CD4-positive, alpha-beta T cell treated with Interleukin-12 subunit alpha and Interleukin-12 subunit beta, for 1 hour (primary cell): ENCODE results near the gene ZNF268.

Source experiments
- DNase-seq: peaks from one replicate; pipeline ENCODE4 v3.0.0-alpha.2; 2020

Gene ZNF268

GRCh38 chr12:133181238-133181959 is at the start of gene ZNF268:
Gene ZNF268, plus strand, starts transcription at chr12:133181495. Its CDS starts 503 bp downstream, at chr12:133181998.
- DNase-seq, result peak; percentile 93

DNA sequence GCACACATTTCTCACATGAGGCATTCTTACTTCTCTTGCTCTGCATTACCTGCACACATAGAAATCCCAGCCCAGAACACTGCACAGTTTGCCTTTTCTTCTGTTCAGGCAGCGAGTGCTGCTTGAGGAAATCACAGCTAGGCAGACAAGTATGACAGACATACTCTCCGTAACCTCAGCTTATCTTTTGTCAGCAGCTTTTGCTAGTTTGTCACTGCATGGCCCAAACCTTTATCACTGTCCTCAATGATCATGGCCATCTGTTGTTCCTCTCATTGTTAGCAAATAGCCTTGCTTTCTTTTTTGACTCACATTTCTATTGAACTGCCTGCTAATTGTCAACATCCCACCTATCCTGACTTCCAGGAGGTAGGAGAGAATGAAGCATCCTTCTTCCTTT is 45.5 kb upstream of the ZNF268 start:
- DNase-seq, result no peak

- no peak for DNase-seq
Measured at GRCh38 chr12:133145981-133146380, 35.3 kb upstream of the ZNF268 start.

GRCh38 chr12:133156125-133156690 is 25.1 kb upstream of the ZNF268 start:
- DNase-seq, result no peak

- DNase-seq, result no peak
Measured at GRCh38 chr12:133165776-133166175, 15.5 kb upstream of the ZNF268 start.

DNA sequence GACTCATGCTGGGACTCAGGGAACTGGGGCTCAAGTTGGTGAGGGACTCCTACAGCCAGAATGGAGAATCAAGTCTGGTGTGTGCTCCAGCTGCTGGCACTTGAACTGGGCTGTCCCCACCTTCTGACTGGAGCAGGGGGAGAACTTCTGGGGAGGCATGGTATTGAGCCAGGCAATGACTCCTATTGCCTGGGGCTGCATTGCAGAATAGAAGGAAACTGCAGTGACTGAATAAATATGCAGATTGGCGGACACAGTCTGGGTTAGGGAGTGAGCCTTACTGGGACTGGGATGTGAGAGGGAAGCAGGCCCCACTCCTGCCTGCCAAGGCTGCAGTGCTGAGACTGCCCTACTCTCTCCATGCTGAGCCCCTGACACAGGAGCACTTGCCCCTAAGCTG is 8.8 kb upstream of the ZNF268 start:
- no peak for DNase-seq

GRCh38 chr12:133174901-133175300 is 6.4 kb upstream of the ZNF268 start:
- DNase-seq, result no peak

DNA sequence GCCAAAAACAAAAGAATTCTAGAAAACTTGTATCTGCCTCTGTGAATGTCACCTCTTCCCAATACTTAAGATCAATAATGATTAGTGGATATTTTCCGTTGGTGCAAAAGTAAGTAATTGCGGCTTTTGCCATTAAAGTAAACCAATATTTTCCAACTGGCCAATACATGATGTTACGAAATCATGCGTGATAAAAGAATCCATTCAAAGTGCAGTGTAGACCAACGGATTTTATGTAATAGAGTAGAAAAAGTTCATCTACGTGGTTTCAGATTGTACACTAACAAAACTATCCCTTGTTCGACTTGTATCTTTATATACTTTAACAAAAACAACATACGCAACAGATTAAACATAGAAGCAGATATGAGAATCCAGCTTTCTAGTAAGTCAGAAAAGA is 626 bp upstream of the ZNF268 start:
- DNase-seq, result no peak

DNA sequence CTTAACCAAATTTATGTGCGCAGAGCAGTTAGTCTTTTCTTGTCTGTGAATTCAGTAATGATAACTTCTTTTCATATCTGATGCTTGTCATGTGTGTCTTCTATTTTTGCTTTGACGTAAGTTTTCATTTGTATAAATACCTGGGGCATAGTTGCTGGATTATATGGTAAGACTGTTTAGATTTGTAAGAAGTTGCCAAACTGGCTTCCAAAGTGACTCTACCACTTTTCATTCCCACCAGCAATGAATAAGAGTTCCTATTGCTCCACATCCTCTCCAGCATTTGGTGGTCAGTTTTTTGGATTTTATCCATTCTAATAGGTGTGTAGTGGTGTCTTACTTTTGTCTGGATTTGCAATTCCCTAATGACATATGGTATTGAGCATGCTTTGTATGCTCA is 8.9 kb downstream of the ZNF268 start:
- no peak for DNase-seq

DNA sequence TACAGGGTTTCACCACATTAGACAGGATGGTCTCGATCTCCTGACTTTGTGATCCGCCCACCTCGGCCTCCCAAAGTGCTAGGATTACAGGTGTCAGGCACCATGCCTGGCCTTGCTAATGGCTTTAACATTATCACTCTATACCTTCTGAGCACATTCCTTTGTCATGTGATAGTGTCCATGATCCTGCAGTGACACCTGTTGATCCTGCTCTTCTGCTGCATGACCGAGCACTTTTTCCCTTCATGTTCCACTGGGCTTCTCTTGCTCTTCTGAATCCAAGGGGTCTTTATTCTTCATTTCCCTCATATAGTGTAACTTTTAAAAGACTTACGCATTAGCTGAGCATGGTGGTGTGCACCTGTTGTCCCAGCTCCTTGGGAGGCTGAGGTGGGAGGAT is 11.6 kb downstream of the ZNF268 start:
- no peak for DNase-seq

GRCh38 chr12:133201888-133202287 is 20.6 kb downstream of the ZNF268 start:
- DNase-seq, result no peak

- no peak for DNase-seq
Measured at GRCh38 chr12:133202493-133203343, 21.4 kb downstream of the ZNF268 start.

- no peak for DNase-seq
Measured at GRCh38 chr12:133203344-133204263, 22.3 kb downstream of the ZNF268 start.

DNA sequence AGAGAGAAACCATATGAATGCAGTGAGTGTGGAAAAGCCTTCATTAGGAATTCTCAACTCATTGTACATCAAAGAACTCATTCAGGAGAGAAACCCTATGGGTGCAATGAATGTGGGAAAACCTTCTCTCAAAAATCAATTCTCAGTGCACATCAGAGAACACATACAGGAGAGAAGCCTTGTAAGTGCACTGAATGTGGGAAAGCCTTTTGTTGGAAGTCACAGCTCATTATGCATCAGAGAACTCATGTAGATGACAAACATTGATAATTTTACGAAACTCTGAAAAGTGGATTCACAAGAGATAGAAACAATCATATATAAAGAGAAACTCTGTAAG is 22.9 kb downstream of the ZNF268 start:
- no peak for DNase-seq

GRCh38 chr12:133206390-133206789 is 25.1 kb downstream of the ZNF268 start:
- no peak for DNase-seq

- DNase-seq, result no peak
Measured at GRCh38 chr12:133215724-133216123, 34.4 kb downstream of the ZNF268 start.

DNA sequence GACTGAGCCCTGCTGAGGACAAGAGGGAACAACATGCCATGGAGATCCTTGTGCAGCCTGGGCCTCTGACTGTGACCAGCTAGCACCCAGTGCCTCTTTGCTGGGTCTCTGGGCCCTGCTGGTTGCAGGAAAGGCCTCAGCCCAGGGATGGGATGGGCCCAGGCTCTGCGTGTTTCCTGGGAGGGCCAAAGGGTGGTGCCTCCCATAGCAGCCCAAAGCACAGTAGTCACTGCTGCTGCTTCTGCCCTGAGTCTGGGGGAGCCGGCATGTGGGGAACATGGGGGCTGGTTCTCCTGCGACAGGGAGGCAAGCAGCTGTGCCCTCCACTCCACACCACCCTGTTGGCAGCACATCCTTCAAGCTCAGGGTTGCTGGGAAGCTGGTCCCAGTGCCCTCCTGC is 35.9 kb downstream of the ZNF268 start:
- DNase-seq, result no peak

GRCh38 chr12:133220521-133220920 is 39.2 kb downstream of the ZNF268 start:
- no peak for DNase-seq

DNA sequence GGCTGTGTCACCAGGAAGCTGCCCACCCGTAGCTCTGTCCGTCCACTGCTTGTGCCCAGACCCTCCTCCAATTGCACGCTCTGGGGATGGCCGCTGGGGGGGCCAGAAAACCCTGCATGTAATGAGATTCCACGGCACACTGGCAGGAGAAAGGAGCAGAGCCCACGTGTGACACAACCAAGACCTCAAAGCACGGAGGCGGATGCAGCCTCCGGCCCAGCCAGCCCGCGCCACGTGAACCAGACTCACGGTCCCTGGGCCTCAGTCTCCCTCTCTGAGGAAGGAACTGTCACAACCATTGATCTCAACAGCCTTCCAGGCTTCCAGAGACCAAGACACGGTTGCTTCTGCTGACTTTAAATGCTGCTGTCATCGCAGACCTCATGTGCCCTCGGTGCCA is 39.9 kb downstream of the ZNF268 start:
- DNase-seq, result no peak

DNA sequence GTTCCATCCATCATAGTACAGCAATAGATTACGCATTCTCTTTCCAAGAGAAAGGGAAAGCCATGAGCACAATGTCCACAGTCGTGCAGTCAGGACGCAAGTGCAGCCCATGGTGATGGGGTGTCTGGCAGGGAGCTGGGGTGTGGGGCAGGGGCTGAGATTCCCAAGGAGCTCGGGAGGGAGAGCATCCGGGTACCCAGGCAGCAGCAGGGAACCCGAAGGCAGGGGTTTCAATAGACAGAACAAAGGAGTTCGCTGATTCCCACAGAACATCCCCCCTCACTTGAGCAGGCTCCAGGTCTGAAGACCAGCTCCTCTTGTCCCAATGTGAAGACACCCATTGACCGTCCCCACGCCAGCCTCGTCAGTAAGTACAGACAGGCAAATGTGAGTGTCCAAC is 40.9 kb downstream of the ZNF268 start:
- DNase-seq, result no peak

DNA sequence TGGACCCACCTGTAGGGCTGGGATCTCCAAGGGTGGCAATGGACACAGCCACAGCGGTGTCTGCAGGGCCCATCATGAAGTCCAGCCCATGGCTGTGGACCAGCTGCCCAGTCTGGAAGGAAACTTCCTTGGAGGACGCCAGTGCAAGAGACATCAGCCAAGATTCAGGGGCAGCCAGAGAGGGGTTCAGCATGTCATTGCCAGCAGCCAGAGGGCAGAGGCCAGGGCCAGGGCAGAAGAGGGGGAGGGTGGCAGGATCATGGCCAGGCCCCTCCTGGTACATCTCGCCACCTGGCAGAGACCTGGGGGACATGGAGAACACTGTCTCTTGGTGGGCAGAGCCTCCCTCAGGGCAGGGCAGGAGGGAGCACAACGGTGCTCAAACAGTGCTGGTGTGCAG is 44.2 kb downstream of the ZNF268 start:
- no peak for DNase-seq

- no peak for DNase-seq
Measured at GRCh38 chr12:133226690-133227089, 45.4 kb downstream of the ZNF268 start.

GRCh38 chr12:133227281-133227852 is 46.1 kb downstream of the ZNF268 start:
- no peak for DNase-seq
